WTC11 (cell line): Measurements from ENCODE around the gene ELOVL6. TPM values are rescaled to one million over a fixed set of nuclear protein-coding genes. Genes with fewer than 3 reads are reported as not detected.

Experiments
- ATAC-seq: fragments of 200-7000 bp; cut with Tn5 transposase; 2 replicates; pipeline ENCODE4 v1.10.0; 2021; ENCODE audit warnings: mild to moderate bottlenecking, moderate library complexity
- CTCF ChIA-PET: fragments of 300-600 bp; sonication (Branson Sonifier 250); formaldehyde crosslinking; loops from one replicate; lab custom pipeline; 2021; ENCODE audit warnings: antibody characterized with exemption; lab: Charles Lee
- POLR2A ChIA-PET: fragments of 350-600 bp; sonication (Branson Sonifier 250); formaldehyde crosslinking; loops from one replicate; lab custom pipeline; 2021; ENCODE audit warnings: antibody characterized with exemption; lab: Charles Lee
- DNase-seq: peaks from one replicate; pipeline ENCODE4 v3.0.0; 2021; ENCODE audit warnings: low spot score
- H3K27ac Mint-ChIP-seq: 2 replicates; pipeline ENCODE4 v1.8.0; 2021; ENCODE audit warnings: mixed read lengths
- H3K27me3 Mint-ChIP-seq: 2 replicates; pipeline ENCODE4 v1.8.0; 2021; ENCODE audit warnings: low read depth, mild to moderate bottlenecking, moderate library complexity, mixed read lengths
- H3K36me3 Mint-ChIP-seq: 2 replicates; pipeline ENCODE4 v1.8.0; 2021; ENCODE audit warnings: mixed read lengths
- H3K4me1 Mint-ChIP-seq: 2 replicates; pipeline ENCODE4 v1.8.0; 2022; ENCODE audit warnings: mixed read lengths
- H3K4me3 Mint-ChIP-seq: 2 replicates; pipeline ENCODE4 v1.8.0; 2021; ENCODE audit warnings: mild to moderate bottlenecking, moderate library complexity, mixed read lengths
- H3K9me3 Mint-ChIP-seq: 2 replicates; pipeline ENCODE4 v1.8.0; 2021; ENCODE audit warnings: mixed read lengths
- ATF1 ChIP-seq: sonication (generic); formaldehyde crosslinking; IDR thresholded peaks from 2 replicates; pipeline ENCODE4 v1.8.1; 2023; ENCODE audit warnings: mild to moderate bottlenecking, moderate library complexity, missing genetic modification reagents
- CBFB ChIP-seq: sonication (generic); formaldehyde crosslinking; IDR thresholded peaks from 2 replicates; pipeline ENCODE4 v1.8.1; 2022; ENCODE audit warnings: mild to moderate bottlenecking, low read depth, missing genetic modification reagents
- ESRRA ChIP-seq: sonication (generic); formaldehyde crosslinking; IDR thresholded peaks from 2 replicates; pipeline ENCODE4 v1.8.1; 2022; ENCODE audit warnings: mild to moderate bottlenecking, missing genetic modification reagents, borderline replicate concordance
- GABPB1 ChIP-seq: sonication (generic); formaldehyde crosslinking; IDR thresholded peaks from 2 replicates; pipeline ENCODE4 v1.8.1; 2023; ENCODE audit warnings: mild to moderate bottlenecking, missing genetic modification reagents
- JAZF1 ChIP-seq: fragments of 250-450 bp; sonication (Bioruptor Pico); IDR thresholded peaks from 2 replicates; pipeline ENCODE4 v1.9.0; 2021; ENCODE audit warnings: moderate library complexity, mild to moderate bottlenecking, inconsistent platforms
- JUN ChIP-seq: sonication (generic); formaldehyde crosslinking; IDR thresholded peaks from 2 replicates; pipeline ENCODE4 v1.8.0; 2023; ENCODE audit warnings: mild to moderate bottlenecking, missing genetic modification reagents
- KAT7 ChIP-seq: sonication (generic); formaldehyde crosslinking; IDR thresholded peaks from 2 replicates; pipeline ENCODE4 v1.8.1; 2023; ENCODE audit warnings: missing genetic modification reagents, mild to moderate bottlenecking, borderline replicate concordance
- NFE2L1 ChIP-seq: sonication (generic); formaldehyde crosslinking; IDR thresholded peaks from 2 replicates; pipeline ENCODE4 v1.8.1; 2023; ENCODE audit warnings: missing genetic modification reagents
- NR3C1 ChIP-seq: sonication (generic); formaldehyde crosslinking; conservative IDR thresholded peaks from 2 replicates; pipeline ENCODE4 v1.8.1; 2023; ENCODE audit warnings: low read depth, mild to moderate bottlenecking, missing genetic modification reagents
- OVOL2 ChIP-seq: fragments of 250-450 bp; sonication (Bioruptor Pico); IDR thresholded peaks from 2 replicates; pipeline ENCODE4 v1.9.0; 2021; ENCODE audit warnings: mild to moderate bottlenecking, borderline replicate concordance
- RELA ChIP-seq: sonication (generic); formaldehyde crosslinking; IDR thresholded peaks from 2 replicates; pipeline ENCODE4 v1.8.1; 2022; ENCODE audit warnings: missing genetic modification reagents, mild to moderate bottlenecking, borderline replicate concordance
- RORB ChIP-seq: fragments of 250-450 bp; sonication (Bioruptor Pico); IDR thresholded peaks from 2 replicates; pipeline ENCODE4 v1.9.0; 2021; ENCODE audit warnings: mild to moderate bottlenecking
- SMAD4 ChIP-seq: sonication (generic); formaldehyde crosslinking; IDR thresholded peaks from 2 replicates; pipeline ENCODE4 v1.8.0; 2022; ENCODE audit warnings: mild to moderate bottlenecking, missing genetic modification reagents
- TCF7 ChIP-seq: sonication (generic); formaldehyde crosslinking; IDR thresholded peaks from 2 replicates; pipeline ENCODE4 v1.8.0; 2022; ENCODE audit warnings: mild to moderate bottlenecking, low read depth, missing genetic modification reagents, moderate library complexity
- ZNF396 ChIP-seq: fragments of 250-450 bp; sonication (Bioruptor Pico); IDR thresholded peaks from 2 replicates; pipeline ENCODE4 v1.8.0; 2021; ENCODE audit warnings: mild to moderate bottlenecking, moderate library complexity, borderline replicate concordance
- ZNF416 ChIP-seq: fragments of 250-450 bp; sonication (Bioruptor Pico); IDR thresholded peaks from 2 replicates; pipeline ENCODE4 v1.9.0; 2021; ENCODE audit warnings: mild to moderate bottlenecking, inconsistent platforms
- ZNF423 ChIP-seq: fragments of 250-450 bp; sonication (Bioruptor Pico); IDR thresholded peaks from 2 replicates; pipeline ENCODE4 v2.1.2; 2022; ENCODE audit warnings: mild to moderate bottlenecking, moderate library complexity
- total RNA-seq: library from RNA; stranded (reverse); gene quantifications from 3 replicates; pipeline ENCODE4 v1.2.3, GENCODE V29; 2021
- TF ChIP-seq, protein P1 (sequence below): sonication (generic); formaldehyde crosslinking; IDR thresholded peaks from 2 replicates; pipeline ENCODE4 v1.8.1; 2022; ENCODE audit warnings: mild to moderate bottlenecking, missing genetic modification reagents, moderate library complexity, borderline replicate concordance
- TF ChIP-seq, protein P2 (sequence below): fragments of 250-450 bp; sonication (Bioruptor Pico); IDR thresholded peaks from 2 replicates; pipeline ENCODE4 v2.1.2; 2022; ENCODE audit warnings: mild to moderate bottlenecking, moderate library complexity
- TF ChIP-seq, protein P3 (sequence below): sonication (generic); formaldehyde crosslinking; IDR thresholded peaks from 2 replicates; pipeline ENCODE4 v1.8.0; 2022; ENCODE audit warnings: mild to moderate bottlenecking, missing genetic modification reagents
- TF ChIP-seq, protein P4 (sequence below): sonication (generic); formaldehyde crosslinking; IDR thresholded peaks from 2 replicates; pipeline ENCODE4 v1.8.0; 2022; ENCODE audit warnings: mild to moderate bottlenecking, missing genetic modification reagents
- TF ChIP-seq, protein P5 (sequence below): sonication (generic); formaldehyde crosslinking; IDR thresholded peaks from 2 replicates; pipeline ENCODE4 v1.8.0; 2022; ENCODE audit warnings: mild to moderate bottlenecking, missing genetic modification reagents
- TF ChIP-seq, protein P6 (sequence below): sonication (generic); formaldehyde crosslinking; IDR thresholded peaks from 2 replicates; pipeline ENCODE4 v1.8.1; 2022; ENCODE audit warnings: low read depth, mild to moderate bottlenecking, moderate library complexity, missing genetic modification reagents, borderline replicate concordance

ELOVL6 gene
- total RNA-seq, 1 experiment from 2014 or later, result 87.4 TPM

DNA sequence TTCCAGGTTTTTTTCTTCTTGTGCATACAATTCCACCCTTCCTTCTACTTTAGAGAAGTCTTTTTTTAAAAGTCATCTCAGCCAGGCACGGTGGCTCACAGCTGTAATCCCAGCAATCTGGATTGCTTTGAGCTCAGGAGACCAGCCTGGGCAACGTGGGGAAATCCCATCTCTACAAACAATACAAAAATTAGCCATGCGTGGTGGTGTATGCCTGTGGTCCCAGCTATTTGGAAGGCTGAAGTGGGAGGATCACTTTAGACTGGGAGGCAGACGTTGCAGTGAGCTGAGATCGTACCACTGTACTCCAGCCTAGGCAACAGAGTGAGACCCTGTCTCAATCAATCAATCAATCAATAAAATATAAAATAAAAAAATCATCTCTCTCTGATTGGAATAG is 14.8 kb downstream of the ELOVL6 start:
- ATAC-seq (no peak; the same call in 1 of the 2 replicates), DNase-seq (no peak)
- TF ChIP-seq JAZF1 (CRISPR knock-in tag) (no peak), OVOL2 (CRISPR knock-in tag) (no peak), GABPB1 (CRISPR knock-in tag) (no peak), TCF7 (no peak), ZNF396 (CRISPR knock-in tag) (no peak), ATF1 (CRISPR knock-in tag) (no peak)
- TF ChIP-seq, protein P1, sequence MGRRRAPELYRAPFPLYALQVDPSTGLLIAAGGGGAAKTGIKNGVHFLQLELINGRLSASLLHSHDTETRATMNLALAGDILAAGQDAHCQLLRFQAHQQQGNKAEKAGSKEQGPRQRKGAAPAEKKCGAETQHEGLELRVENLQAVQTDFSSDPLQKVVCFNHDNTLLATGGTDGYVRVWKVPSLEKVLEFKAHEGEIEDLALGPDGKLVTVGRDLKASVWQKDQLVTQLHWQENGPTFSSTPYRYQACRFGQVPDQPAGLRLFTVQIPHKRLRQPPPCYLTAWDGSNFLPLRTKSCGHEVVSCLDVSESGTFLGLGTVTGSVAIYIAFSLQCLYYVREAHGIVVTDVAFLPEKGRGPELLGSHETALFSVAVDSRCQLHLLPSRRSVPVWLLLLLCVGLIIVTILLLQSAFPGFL (CRISPR knock-in tag), result no peak
- no peak overlapping the region for H3K4me3 Mint-ChIP-seq
- peaks cover 37% of the 10 kb centered on the region for H3K4me1 Mint-ChIP-seq
- no peaks in the 10 kb centered on the region for H3K9me3 Mint-ChIP-seq
- H3K27me3 Mint-ChIP-seq, result no peaks in the 10 kb centered on the region
- peak overlapping the region; percentile 13; the same call in 1 of the 2 replicates for H3K27ac Mint-ChIP-seq
- ChIA-PET POLR2A (no interaction called here), CTCF (interaction anchor here (0.6 kb wide), 1 partner anchor 132 kb away, joined by 3 read pairs; no protein-coding TSS in a partner anchor)
- peaks cover 19% of the 10 kb centered on the region for H3K36me3 Mint-ChIP-seq

DNA sequence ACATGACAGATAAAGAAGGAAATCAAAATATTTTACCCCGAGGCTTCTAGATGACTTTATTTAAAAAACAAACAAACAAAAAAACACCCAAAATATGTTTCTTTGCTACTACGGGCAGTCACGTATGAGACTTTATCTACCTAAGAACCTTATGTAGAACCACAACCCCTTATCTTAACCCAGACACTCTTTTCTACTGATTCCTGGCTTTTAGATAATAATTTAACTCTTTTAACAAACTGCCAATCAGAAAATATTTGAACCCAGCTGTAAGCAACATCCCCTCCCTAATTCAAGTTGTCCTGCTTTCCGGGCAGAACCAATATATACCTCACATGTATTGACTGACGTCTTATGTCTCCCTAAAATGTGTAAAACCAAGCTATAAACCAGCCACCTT is 15.4 kb downstream of the ELOVL6 start:
- CTCF ChIA-PET, result interaction anchor here (0.5 to 0.6 kb wide), 2 partner anchors 12 to 133 kb away, joined by 3 to 4 read pairs; no protein-coding TSS in a partner anchor
- H3K9me3 Mint-ChIP-seq, result no peaks in the 10 kb centered on the region
- H3K36me3 Mint-ChIP-seq, result peaks cover 24% of the 10 kb centered on the region
- H3K27ac Mint-ChIP-seq, result peak overlapping the region; percentile 44; the same call in 1 of the 2 replicates
- H3K4me3 Mint-ChIP-seq, result no peak overlapping the region
- H3K4me1 Mint-ChIP-seq, result peaks cover 36% of the 10 kb centered on the region
- H3K27me3 Mint-ChIP-seq, result no peaks in the 10 kb centered on the region
- POLR2A ChIA-PET, result no interaction called here
- ATAC-seq, result no peak
- TF ChIP-seq KAT7, result no peak
- TF ChIP-seq JUN (CRISPR knock-in tag), result no peak
- TF ChIP-seq ESRRA (CRISPR knock-in tag), result no peak
- no peak for TF ChIP-seq RELA
- TF ChIP-seq, protein P2, sequence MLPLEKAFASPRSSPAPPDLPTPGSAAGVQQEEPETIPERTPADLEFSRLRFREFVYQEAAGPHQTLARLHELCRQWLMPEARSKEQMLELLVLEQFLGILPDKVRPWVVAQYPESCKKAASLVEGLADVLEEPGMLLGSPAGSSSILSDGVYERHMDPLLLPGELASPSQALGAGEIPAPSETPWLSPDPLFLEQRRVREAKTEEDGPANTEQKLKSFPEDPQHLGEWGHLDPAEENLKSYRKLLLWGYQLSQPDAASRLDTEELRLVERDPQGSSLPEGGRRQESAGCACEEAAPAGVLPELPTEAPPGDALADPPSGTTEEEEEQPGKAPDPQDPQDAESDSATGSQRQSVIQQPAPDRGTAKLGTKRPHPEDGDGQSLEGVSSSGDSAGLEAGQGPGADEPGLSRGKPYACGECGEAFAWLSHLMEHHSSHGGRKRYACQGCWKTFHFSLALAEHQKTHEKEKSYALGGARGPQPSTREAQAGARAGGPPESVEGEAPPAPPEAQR (CRISPR knock-in tag), result no peak
- TF ChIP-seq NFE2L1 (CRISPR knock-in tag), result no peak
- no peak for TF ChIP-seq SMAD4 (CRISPR knock-in tag)
- TF ChIP-seq RORB (CRISPR knock-in tag), result no peak
- no peak for TF ChIP-seq GABPB1 (CRISPR knock-in tag)
- DNase-seq, result no peak

DNA sequence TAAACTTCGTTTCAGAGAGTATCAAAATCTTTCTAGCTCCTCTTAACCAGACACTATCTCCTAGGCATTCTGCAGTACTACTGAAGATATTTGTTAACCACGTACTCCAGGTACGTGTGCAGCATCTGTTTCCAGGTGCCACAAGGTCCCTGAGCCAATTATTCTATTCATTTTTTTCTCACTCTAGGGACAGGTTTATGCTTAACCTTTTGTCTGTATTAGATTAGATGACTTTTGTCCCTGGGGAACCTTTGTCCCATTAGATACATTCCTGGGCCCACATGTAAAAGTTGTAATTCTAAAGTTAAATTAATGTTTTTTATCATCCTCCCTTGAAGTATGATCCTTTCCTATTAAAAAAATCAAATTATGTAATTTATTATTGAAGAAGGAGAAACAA is 16.5 kb downstream of the ELOVL6 start:
- no peak for ATAC-seq
- no peak for DNase-seq
- H3K9me3 Mint-ChIP-seq, result no peaks in the 10 kb centered on the region
- peaks cover 32% of the 10 kb centered on the region for H3K36me3 Mint-ChIP-seq
- H3K4me3 Mint-ChIP-seq, result no peak overlapping the region
- H3K27ac Mint-ChIP-seq, result peak overlapping the region; percentile 56
- H3K4me1 Mint-ChIP-seq, result peaks cover 34% of the 10 kb centered on the region
- TF ChIP-seq, protein P3, sequence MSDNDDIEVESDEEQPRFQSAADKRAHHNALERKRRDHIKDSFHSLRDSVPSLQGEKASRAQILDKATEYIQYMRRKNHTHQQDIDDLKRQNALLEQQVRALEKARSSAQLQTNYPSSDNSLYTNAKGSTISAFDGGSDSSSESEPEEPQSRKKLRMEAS (CRISPR knock-in tag), result no peak
- TF ChIP-seq ZNF416 (CRISPR knock-in tag), result no peak
- POLR2A ChIA-PET, result no interaction called here
- no peaks in the 10 kb centered on the region for H3K27me3 Mint-ChIP-seq
- CTCF ChIA-PET, result no interaction called here

DNA sequence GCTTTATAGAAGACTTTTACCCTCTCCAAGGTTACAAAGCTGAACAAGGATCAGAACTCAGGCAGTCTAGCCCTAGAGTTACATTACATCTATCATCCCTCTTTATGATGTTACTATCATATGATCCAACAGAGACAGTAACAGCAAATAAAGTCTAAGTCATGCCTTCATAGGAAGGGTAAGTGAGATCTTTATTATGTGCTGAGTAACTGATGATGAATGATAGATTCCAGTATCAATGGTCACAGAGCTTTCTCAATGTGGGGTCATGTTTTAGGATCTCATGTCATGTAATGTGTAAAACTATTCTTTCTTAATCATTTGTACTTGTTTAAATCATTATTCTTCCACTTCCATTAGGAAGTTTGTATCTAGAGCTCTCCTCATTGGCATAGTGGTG is 22.8 kb downstream of the ELOVL6 start:
- H3K36me3 Mint-ChIP-seq, result peaks cover 42% of the 10 kb centered on the region
- H3K27ac Mint-ChIP-seq, result no peak overlapping the region
- ChIA-PET CTCF (no interaction called here), POLR2A (no interaction called here)
- no peaks in the 10 kb centered on the region for H3K4me1 Mint-ChIP-seq
- no peaks in the 10 kb centered on the region for H3K9me3 Mint-ChIP-seq
- H3K27me3 Mint-ChIP-seq, result no peaks in the 10 kb centered on the region
- ATAC-seq, result no peak
- DNase-seq, result no peak
- H3K4me3 Mint-ChIP-seq, result no peak overlapping the region
- TF ChIP-seq, protein P4, sequence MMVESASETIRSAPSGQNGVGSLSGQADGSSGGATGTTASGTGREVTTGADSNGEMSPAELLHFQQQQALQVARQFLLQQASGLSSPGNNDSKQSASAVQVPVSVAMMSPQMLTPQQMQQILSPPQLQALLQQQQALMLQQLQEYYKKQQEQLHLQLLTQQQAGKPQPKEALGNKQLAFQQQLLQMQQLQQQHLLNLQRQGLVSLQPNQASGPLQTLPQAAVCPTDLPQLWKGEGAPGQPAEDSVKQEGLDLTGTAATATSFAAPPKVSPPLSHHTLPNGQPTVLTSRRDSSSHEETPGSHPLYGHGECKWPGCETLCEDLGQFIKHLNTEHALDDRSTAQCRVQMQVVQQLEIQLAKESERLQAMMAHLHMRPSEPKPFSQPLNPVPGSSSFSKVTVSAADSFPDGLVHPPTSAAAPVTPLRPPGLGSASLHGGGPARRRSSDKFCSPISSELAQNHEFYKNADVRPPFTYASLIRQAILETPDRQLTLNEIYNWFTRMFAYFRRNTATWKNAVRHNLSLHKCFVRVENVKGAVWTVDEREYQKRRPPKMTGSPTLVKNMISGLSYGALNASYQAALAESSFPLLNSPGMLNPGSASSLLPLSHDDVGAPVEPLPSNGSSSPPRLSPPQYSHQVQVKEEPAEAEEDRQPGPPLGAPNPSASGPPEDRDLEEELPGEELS (CRISPR knock-in tag), result no peak
- TF ChIP-seq CBFB (CRISPR knock-in tag) (no peak), ATF1 (CRISPR knock-in tag) (no peak), ZNF423 (CRISPR knock-in tag) (no peak), NR3C1 (CRISPR knock-in tag) (no peak)
- TF ChIP-seq, protein P5, sequence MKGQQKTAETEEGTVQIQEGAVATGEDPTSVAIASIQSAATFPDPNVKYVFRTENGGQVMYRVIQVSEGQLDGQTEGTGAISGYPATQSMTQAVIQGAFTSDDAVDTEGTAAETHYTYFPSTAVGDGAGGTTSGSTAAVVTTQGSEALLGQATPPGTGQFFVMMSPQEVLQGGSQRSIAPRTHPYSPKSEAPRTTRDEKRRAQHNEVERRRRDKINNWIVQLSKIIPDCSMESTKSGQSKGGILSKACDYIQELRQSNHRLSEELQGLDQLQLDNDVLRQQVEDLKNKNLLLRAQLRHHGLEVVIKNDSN, result no peak
- TF ChIP-seq, protein P6, sequence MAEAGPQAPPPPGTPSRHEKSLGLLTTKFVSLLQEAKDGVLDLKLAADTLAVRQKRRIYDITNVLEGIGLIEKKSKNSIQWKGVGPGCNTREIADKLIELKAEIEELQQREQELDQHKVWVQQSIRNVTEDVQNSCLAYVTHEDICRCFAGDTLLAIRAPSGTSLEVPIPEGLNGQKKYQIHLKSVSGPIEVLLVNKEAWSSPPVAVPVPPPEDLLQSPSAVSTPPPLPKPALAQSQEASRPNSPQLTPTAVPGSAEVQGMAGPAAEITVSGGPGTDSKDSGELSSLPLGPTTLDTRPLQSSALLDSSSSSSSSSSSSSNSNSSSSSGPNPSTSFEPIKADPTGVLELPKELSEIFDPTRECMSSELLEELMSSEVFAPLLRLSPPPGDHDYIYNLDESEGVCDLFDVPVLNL (CRISPR knock-in tag), result no peak
